ENCODE data around the gene PDCD1LG2. TPM values are rescaled to one million over a fixed set of nuclear protein-coding genes. Genes with fewer than 3 reads are reported as not detected.
A peak's percentile ranks its signal among the peaks of the same experiment; 100 is the strongest.

Gene PDCD1LG2
- total RNA-seq, 4 donors from 2014 or later = 0.47 to 4.6 (median 2.4) TPM

- Histone ChIP-seq H3K4me1 (peaks cover 0 to 15% (median 10%) of the 10 kb centered on the region in 3 donors), H3K27ac (no peak overlapping the region), H3K4me3 (no peak overlapping the region), H3K27me3 (no peaks in the 10 kb centered on the region), H3K36me3 (no peaks in the 10 kb centered on the region), H3K9me3 (no peaks in the 10 kb centered on the region)
- TF ChIP-seq CTCF (IDR thresholded peaks at IDR 0.05) (no peak), EP300 (IDR thresholded peaks at IDR 0.05) (no peak), POLR2AphosphoS5 (IDR thresholded peaks at IDR 0.05) (no peak), POLR2A (IDR thresholded peaks at IDR 0.05) (no peak)
- ATAC-seq = peak; percentile 14
Measured at GRCh38 chr9:5612185-5612530, 101.8 kb downstream of the PDCD1LG2 start.

GRCh38 chr9:5614192-5614591 lies 103.9 kb downstream of the PDCD1LG2 start:
- Histone ChIP-seq H3K27ac (no peak overlapping the region), H3K36me3 (no peaks in the 10 kb centered on the region), H3K27me3 (no peaks in the 10 kb centered on the region), H3K4me1 (peaks cover 0 to 12% (median 6%) of the 10 kb centered on the region in 3 donors), H3K9me3 (no peaks in the 10 kb centered on the region), H3K4me3 (no peak overlapping the region)
- ATAC-seq = no peak
- 100% methylated on average over 4 of the region's 4 CpGs for WGBS, 2 donors (ENCODE audit: low coverage in 1 of 2)
- TF ChIP-seq POLR2A (IDR thresholded peaks at IDR 0.05) (no peak), POLR2AphosphoS5 (IDR thresholded peaks at IDR 0.05) (no peak), CTCF (IDR thresholded peaks at IDR 0.05) (no peak), EP300 (IDR thresholded peaks at IDR 0.05) (no peak)

- Histone ChIP-seq H3K9me3 (no peaks in the 10 kb centered on the region), H3K27ac (no peak overlapping the region), H3K4me1 (peaks cover 0 to 7% (median 6%) of the 10 kb centered on the region in 3 donors), H3K36me3 (no peaks in the 10 kb centered on the region), H3K27me3 (no peaks in the 10 kb centered on the region), H3K4me3 (no peak overlapping the region)
- no peak for TF ChIP-seq EP300 (IDR thresholded peaks at IDR 0.05)
- no peak for TF ChIP-seq POLR2AphosphoS5 (IDR thresholded peaks at IDR 0.05)
- TF ChIP-seq CTCF (IDR thresholded peaks at IDR 0.05) = no peak
- no peak for TF ChIP-seq POLR2A (IDR thresholded peaks at IDR 0.05)
- ATAC-seq = no peak
- 57 to 91% methylated on average over 1 to 3 of the region's 3 CpGs for WGBS, 2 donors (ENCODE audit: low coverage in 1 of 2)
Measured at GRCh38 chr9:5614985-5615384, 104.7 kb downstream of the PDCD1LG2 start.

- Histone ChIP-seq H3K4me1 (peaks cover 0 to 26% (median 9%) of the 10 kb centered on the region in 3 donors), H3K27me3 (no peaks in the 10 kb centered on the region), H3K36me3 (peaks cover 0 to 3% of the 10 kb centered on the region in 2 donors), H3K4me3 (no peak overlapping the region), H3K27ac (no peak overlapping the region), H3K9me3 (no peaks in the 10 kb centered on the region)
- no peak for ATAC-seq
- TF ChIP-seq POLR2A (IDR thresholded peaks at IDR 0.05) (no peak), POLR2AphosphoS5 (IDR thresholded peaks at IDR 0.05) (no peak), CTCF (IDR thresholded peaks at IDR 0.05) (no peak), EP300 (IDR thresholded peaks at IDR 0.05) (no peak)
Measured at GRCh38 chr9:5617749-5618148, 107.4 kb downstream of the PDCD1LG2 start.

GRCh38 chr9:5620494-5620893 lies 110.2 kb downstream of the PDCD1LG2 start:
- H3K4me1 ChIP-seq = peaks cover 0 to 51% (median 9%) of the 10 kb centered on the region in 3 donors
- H3K27ac ChIP-seq = no peak overlapping the region
- TF ChIP-seq CTCF (IDR thresholded peaks at IDR 0.05) = no peak
- TF ChIP-seq EP300 (IDR thresholded peaks at IDR 0.05) = no peak
- no peak for TF ChIP-seq POLR2AphosphoS5 (IDR thresholded peaks at IDR 0.05)
- TF ChIP-seq POLR2A (IDR thresholded peaks at IDR 0.05) = no peak
- H3K27me3 ChIP-seq = no peaks in the 10 kb centered on the region
- no peaks in the 10 kb centered on the region for H3K9me3 ChIP-seq
- H3K36me3 ChIP-seq = peaks cover 0 to 3% of the 10 kb centered on the region in 2 donors
- WGBS, 2 donors (ENCODE audit: low coverage in 1 of 2) = 94 to 96% methylated on average over 2 of the region's 2 CpGs
- ATAC-seq = no peak
- no peak overlapping the region for H3K4me3 ChIP-seq

Other genes with a start within 250 kb of the PDCD1LG2 start
- gene RLN2, start 205.8 kb upstream of the PDCD1LG2 start, total RNA-seq = not detected
- not detected for gene RLN1, start 170.7 kb upstream of the PDCD1LG2 start, total RNA-seq
- gene PLGRKT, start 72.6 kb upstream of the PDCD1LG2 start, total RNA-seq = 10 to 100 TPM in 3 of 4 donors, 1 to 10 TPM in 1; 8.8 to 22.6 (median 13.3) TPM
- gene CD274, start 60.0 kb upstream of the PDCD1LG2 start, total RNA-seq = 1 to 10 TPM in 3 of 4 donors, under 1 TPM in 1; 0.73 to 3.6 (median 2.7) TPM
- 10 to 100 TPM; 39.2 to 60.5 (median 47.2) TPM for gene RIC1, start 118.6 kb downstream of the PDCD1LG2 start, total RNA-seq

Measured in gastroesophageal sphincter (tissue), 4 donors.